Measurements from ENCODE around the gene TFEC. TPM values are rescaled to one million over a fixed set of nuclear protein-coding genes. Genes with fewer than 3 reads are reported as not detected.

Gene TFEC
- total RNA-seq, 1 donor from 2014 or later: not detected

- Mint-ChIP-seq H3K9me3 (no peaks in the 10 kb centered on the region), H3K27me3 (no peaks in the 10 kb centered on the region), H3K4me3 (no peak overlapping the region), H3K27ac (no peak overlapping the region), H3K36me3 (ENCODE audit: low read depth) (no peaks in the 10 kb centered on the region), H3K4me1 (no peaks in the 10 kb centered on the region)
- intact Hi-C loops (cut with micrococcal nuclease): no loop called here
- DNase-seq: no peak
Measured at GRCh38 chr7:115971506-115971905, 59.1 kb downstream of the TFEC start.

- no peaks in the 10 kb centered on the region for H3K36me3 Mint-ChIP-seq (ENCODE audit: low read depth)
- H3K27ac Mint-ChIP-seq: no peak overlapping the region
- H3K9me3 Mint-ChIP-seq: no peaks in the 10 kb centered on the region
- intact Hi-C loops (cut with micrococcal nuclease): no loop called here
- no peaks in the 10 kb centered on the region for H3K27me3 Mint-ChIP-seq
- H3K4me3 Mint-ChIP-seq: no peak overlapping the region
- DNase-seq: no peak
- no peaks in the 10 kb centered on the region for H3K4me1 Mint-ChIP-seq
Measured at GRCh38 chr7:115968596-115968995, 62.0 kb downstream of the TFEC start.

- no peaks in the 10 kb centered on the region for H3K9me3 Mint-ChIP-seq
- no peak overlapping the region for H3K4me3 Mint-ChIP-seq
- H3K27ac Mint-ChIP-seq: no peak overlapping the region
Measured at GRCh38 chr7:115968171-115968570, 62.4 kb downstream of the TFEC start.

GRCh38 chr7:115965796-115966475 lies 64.6 kb downstream of the TFEC start:
- H3K4me1 Mint-ChIP-seq: no peaks in the 10 kb centered on the region
- no peaks in the 10 kb centered on the region for H3K9me3 Mint-ChIP-seq
- no peaks in the 10 kb centered on the region for H3K36me3 Mint-ChIP-seq (ENCODE audit: low read depth)
- H3K27me3 Mint-ChIP-seq: no peaks in the 10 kb centered on the region
- intact Hi-C loops (cut with micrococcal nuclease): no loop called here
- no peak overlapping the region for H3K4me3 Mint-ChIP-seq
- no peak for DNase-seq
- H3K27ac Mint-ChIP-seq: no peak overlapping the region

More at GRCh38 chr7:115968171-115968570, 62.4 kb downstream of the TFEC start:
- intact Hi-C loops (cut with micrococcal nuclease): no loop called here
- Mint-ChIP-seq H3K27me3 (no peaks in the 10 kb centered on the region), H3K36me3 (ENCODE audit: low read depth) (no peaks in the 10 kb centered on the region), H3K4me1 (no peaks in the 10 kb centered on the region)
- no peak for DNase-seq

GRCh38 chr7:115965236-115965635 lies 65.3 kb downstream of the TFEC start:
- H3K36me3 Mint-ChIP-seq (ENCODE audit: low read depth): no peaks in the 10 kb centered on the region
- no peaks in the 10 kb centered on the region for H3K27me3 Mint-ChIP-seq
- no peak overlapping the region for H3K27ac Mint-ChIP-seq
- no peak overlapping the region for H3K4me3 Mint-ChIP-seq
- intact Hi-C loops (cut with micrococcal nuclease): no loop called here
- DNase-seq: no peak
- no peaks in the 10 kb centered on the region for H3K4me1 Mint-ChIP-seq
- H3K9me3 Mint-ChIP-seq: no peaks in the 10 kb centered on the region

- no peaks in the 10 kb centered on the region for H3K27me3 Mint-ChIP-seq
- no peak overlapping the region for H3K4me3 Mint-ChIP-seq
- no peak for DNase-seq
- no peaks in the 10 kb centered on the region for H3K36me3 Mint-ChIP-seq (ENCODE audit: low read depth)
- H3K9me3 Mint-ChIP-seq: no peaks in the 10 kb centered on the region
- intact Hi-C loops (cut with micrococcal nuclease): no loop called here
- H3K4me1 Mint-ChIP-seq: no peaks in the 10 kb centered on the region
- no peak overlapping the region for H3K27ac Mint-ChIP-seq
Measured at GRCh38 chr7:115964799-115965198, 65.8 kb downstream of the TFEC start.

- Mint-ChIP-seq H3K27ac (no peak overlapping the region), H3K36me3 (ENCODE audit: low read depth) (no peaks in the 10 kb centered on the region), H3K27me3 (no peaks in the 10 kb centered on the region), H3K4me1 (no peaks in the 10 kb centered on the region), H3K4me3 (no peak overlapping the region), H3K9me3 (no peaks in the 10 kb centered on the region)
- DNase-seq: no peak
- intact Hi-C loops (cut with micrococcal nuclease): no loop called here
Measured at GRCh38 chr7:115962340-115962739, 68.2 kb downstream of the TFEC start.

- Mint-ChIP-seq H3K4me1 (no peaks in the 10 kb centered on the region), H3K27me3 (no peaks in the 10 kb centered on the region), H3K27ac (no peak overlapping the region), H3K9me3 (no peaks in the 10 kb centered on the region), H3K4me3 (no peak overlapping the region), H3K36me3 (ENCODE audit: low read depth) (no peaks in the 10 kb centered on the region)
- intact Hi-C loops (cut with micrococcal nuclease): no loop called here
- no peak for DNase-seq
Measured at GRCh38 chr7:115953592-115954255, 76.8 kb downstream of the TFEC start.

GRCh38 chr7:115952832-115953231 lies 77.7 kb downstream of the TFEC start:
- no peak for DNase-seq
- Mint-ChIP-seq H3K4me1 (no peaks in the 10 kb centered on the region), H3K4me3 (no peak overlapping the region), H3K9me3 (no peaks in the 10 kb centered on the region), H3K27me3 (no peaks in the 10 kb centered on the region), H3K27ac (no peak overlapping the region), H3K36me3 (ENCODE audit: low read depth) (no peaks in the 10 kb centered on the region)
- intact Hi-C loops (cut with micrococcal nuclease): no loop called here

GRCh38 chr7:115951547-115951946 lies 79.0 kb downstream of the TFEC start:
- Mint-ChIP-seq H3K27ac (no peak overlapping the region), H3K36me3 (ENCODE audit: low read depth) (no peaks in the 10 kb centered on the region), H3K4me1 (no peaks in the 10 kb centered on the region), H3K4me3 (no peak overlapping the region), H3K27me3 (no peaks in the 10 kb centered on the region), H3K9me3 (no peaks in the 10 kb centered on the region)
- no peak for DNase-seq
- intact Hi-C loops (cut with micrococcal nuclease): no loop called here

GRCh38 chr7:115941703-115942268 lies 88.8 kb downstream of the TFEC start:
- Mint-ChIP-seq H3K4me1 (no peaks in the 10 kb centered on the region), H3K27ac (no peak overlapping the region), H3K9me3 (no peaks in the 10 kb centered on the region), H3K36me3 (ENCODE audit: low read depth) (no peaks in the 10 kb centered on the region), H3K4me3 (no peak overlapping the region), H3K27me3 (no peaks in the 10 kb centered on the region)
- no peak for DNase-seq
- intact Hi-C loops (cut with micrococcal nuclease): no loop called here

GRCh38 chr7:115940460-115941060 lies 90.0 kb downstream of the TFEC start:
- H3K36me3 Mint-ChIP-seq (ENCODE audit: low read depth): no peaks in the 10 kb centered on the region
- intact Hi-C loops (cut with micrococcal nuclease): no loop called here
- no peak for DNase-seq
- no peaks in the 10 kb centered on the region for H3K4me1 Mint-ChIP-seq
- no peak overlapping the region for H3K4me3 Mint-ChIP-seq
- H3K9me3 Mint-ChIP-seq: no peaks in the 10 kb centered on the region
- H3K27ac Mint-ChIP-seq: no peak overlapping the region
- H3K27me3 Mint-ChIP-seq: no peaks in the 10 kb centered on the region

- Mint-ChIP-seq H3K27ac (no peak overlapping the region), H3K36me3 (ENCODE audit: low read depth) (no peaks in the 10 kb centered on the region), H3K9me3 (no peaks in the 10 kb centered on the region), H3K4me1 (no peaks in the 10 kb centered on the region), H3K27me3 (no peaks in the 10 kb centered on the region), H3K4me3 (no peak overlapping the region)
- intact Hi-C loops (cut with micrococcal nuclease): no loop called here
- DNase-seq: no peak
Measured at GRCh38 chr7:115937960-115938359, 92.6 kb downstream of the TFEC start.

GRCh38 chr7:115933471-115933870 lies 97.1 kb downstream of the TFEC start:
- intact Hi-C loops (cut with micrococcal nuclease): no loop called here
- Mint-ChIP-seq H3K9me3 (no peaks in the 10 kb centered on the region), H3K27me3 (no peaks in the 10 kb centered on the region), H3K4me1 (no peaks in the 10 kb centered on the region), H3K27ac (no peak overlapping the region), H3K36me3 (ENCODE audit: low read depth) (no peaks in the 10 kb centered on the region), H3K4me3 (no peak overlapping the region)
- DNase-seq: no peak
